ENCODE data around the gene TTC28. TPM values are rescaled to one million over a fixed set of nuclear protein-coding genes. Genes with fewer than 3 reads are reported as not detected.

Gene TTC28
- total RNA-seq, 4 donors from 2014 or later: 10.2 to 23.8 (median 13.4) TPM

- TF ChIP-seq POLR2A (IDR thresholded peaks at IDR 0.05): no peak
- no peak for TF ChIP-seq CTCF (IDR thresholded peaks at IDR 0.05)
- no peak overlapping the region for H3K4me3 ChIP-seq (ENCODE audit: low read depth, poor library complexity, severe bottlenecking)
- intact Hi-C loops (cut with DNase I; ENCODE audit: low total_unique reads): no loop called here
- WGBS, 2 donors: 95 to 96% methylated on average over 6 of the region's 6 CpGs
- DNase-seq (ENCODE audit: low spot score in 2 of 2): no peak
Measured at GRCh38 chr22:28004021-28004420, 675.6 kb downstream of the TTC28 start.

- DNase-seq (ENCODE audit: low spot score in 2 of 2): no peak
- no peak for TF ChIP-seq POLR2A (IDR thresholded peaks at IDR 0.05)
- WGBS, 2 donors: 75 to 90% methylated on average over 6 to 8 of the region's 8 CpGs
- no peak overlapping the region for H3K4me3 ChIP-seq (ENCODE audit: low read depth, poor library complexity, severe bottlenecking)
- intact Hi-C loops (cut with DNase I; ENCODE audit: low total_unique reads): no loop called here
Measured at GRCh38 chr22:28002863-28003565, 676.6 kb downstream of the TTC28 start.

GRCh38 chr22:28002181-28002700, 677.4 kb downstream of the TTC28 start:
- DNase-seq (ENCODE audit: low spot score in 2 of 2): no peak
- intact Hi-C loops (cut with DNase I; ENCODE audit: low total_unique reads): no loop called here
- no peak overlapping the region for H3K4me3 ChIP-seq (ENCODE audit: low read depth, poor library complexity, severe bottlenecking)
- 84 to 87% methylated on average over 12 to 13 of the region's 13 CpGs for WGBS, 2 donors
- no peak for TF ChIP-seq POLR2A (IDR thresholded peaks at IDR 0.05)
- no peak for TF ChIP-seq CTCF (IDR thresholded peaks at IDR 0.05)

GRCh38 chr22:28001171-28001835, 678.3 kb downstream of the TTC28 start:
- intact Hi-C loops (cut with DNase I; ENCODE audit: low total_unique reads): no loop called here
- 94 to 96% methylated on average over 25 of the region's 25 CpGs for WGBS, 2 donors
- no peak for DNase-seq (ENCODE audit: low spot score in 2 of 2)
- no peak overlapping the region for H3K4me3 ChIP-seq (ENCODE audit: low read depth, poor library complexity, severe bottlenecking)
- no peak for TF ChIP-seq CTCF (IDR thresholded peaks at IDR 0.05)
- no peak for TF ChIP-seq POLR2A (IDR thresholded peaks at IDR 0.05)

GRCh38 chr22:28000361-28000760, 679.3 kb downstream of the TTC28 start:
- 90 to 92% methylated on average over 9 of the region's 9 CpGs for WGBS, 2 donors
- DNase-seq (ENCODE audit: low spot score in 2 of 2): no peak
- intact Hi-C loops (cut with DNase I; ENCODE audit: low total_unique reads): no loop called here
- TF ChIP-seq CTCF (IDR thresholded peaks at IDR 0.05) (no peak), POLR2A (IDR thresholded peaks at IDR 0.05) (no peak)
- H3K4me3 ChIP-seq (ENCODE audit: low read depth, poor library complexity, severe bottlenecking): no peak overlapping the region

- no peak overlapping the region for H3K4me3 ChIP-seq (ENCODE audit: low read depth, poor library complexity, severe bottlenecking)
- DNase-seq (ENCODE audit: low spot score in 2 of 2): no peak
- intact Hi-C loops (cut with DNase I; ENCODE audit: low total_unique reads): no loop called here
- WGBS, 2 donors: 90 to 92% methylated on average over 6 of the region's 6 CpGs
- TF ChIP-seq POLR2A (IDR thresholded peaks at IDR 0.05): no peak
- TF ChIP-seq CTCF (IDR thresholded peaks at IDR 0.05): no peak
Measured at GRCh38 chr22:27999876-28000275, 679.8 kb downstream of the TTC28 start.

All from lower leg skin (tissue), 4 donors.